ENCODE data around the gene FFAR1. TPM values are rescaled to one million over a fixed set of nuclear protein-coding genes. Genes with fewer than 3 reads are reported as not detected.

FFAR1 gene
- polyA plus RNA-seq, 1 of the 3 experiments (the other 2 are of a cell fraction) = not detected

GRCh38 chr19:35388277-35389054 is 40.8 kb downstream of the FFAR1 start:
- no peak overlapping the region for H2AFZ ChIP-seq (ENCODE audit: low read depth)
- CTCF ChIA-PET = interaction anchor here (1.0 to 1.6 kb wide), 2 partner anchors 36 to 122 kb away, joined by 3 to 4 read pairs; no protein-coding TSS in a partner anchor
- H3F3A ChIP-seq (replicated peaks; ENCODE audit: insufficient read depth) = no peaks in the 10 kb centered on the region
- H3K27me3 ChIP-seq (ENCODE audit: insufficient read depth) = no peaks in the 10 kb centered on the region
- H3K9ac ChIP-seq = no peak overlapping the region
- POLR2A ChIA-PET = no interaction called here
- H3K36me3 ChIP-seq (replicated peaks in 1 of 2; ENCODE audit: control insufficient read depth in 1 of 2, insufficient read depth in 2 of 2, low read length in 1 of 2) = no peaks in the 10 kb centered on the region
- H3K4me2 ChIP-seq = no peak overlapping the region
- H3K79me2 ChIP-seq (ENCODE audit: insufficient read depth) = no peaks in the 10 kb centered on the region
- H3K9me3 ChIP-seq = peaks cover 13% of the 10 kb centered on the region; the same call in 1 of the 2 replicates
- no peaks in the 10 kb centered on the region for H4K20me1 ChIP-seq (ENCODE audit: insufficient read depth)
- H3K4me3 ChIP-seq (ENCODE audit: low read depth in 2 of 2, low read length in 1 of 2) = no peak overlapping the region
- H3K9me2 ChIP-seq = no peaks in the 10 kb centered on the region
- WGBS (ENCODE audit: low lambda C conversion rate) = 20% methylated on average over 6 of the region's 6 CpGs
- H3K4me1 ChIP-seq (ENCODE audit: control insufficient read depth in 1 of 2, insufficient read depth in 2 of 2, low read depth in 1 of 2, low read length in 1 of 2) = no peaks in the 10 kb centered on the region
- DNase-seq = no peak
- no peak overlapping the region for H3K27ac ChIP-seq (ENCODE audit: low read depth in 2 of 2, low read length in 1 of 2)
- TF ChIP-seq GABPA (IDR thresholded peaks at IDR 0.05; ENCODE audit: low read depth) (no peak), TEAD4 (IDR thresholded peaks at IDR 0.05; ENCODE audit: borderline replicate concordance, insufficient read depth) (no peak), RFX5 (IDR thresholded peaks at IDR 0.05; ENCODE audit: low read length) (no peak), MEF2A (IDR thresholded peaks at IDR 0.05; ENCODE audit: borderline replicate concordance, low read depth) (no peak), ZBTB33 (IDR thresholded peaks at IDR 0.05; ENCODE audit: borderline replicate concordance, low read depth) (no peak), EZH2phosphoT487 (IDR thresholded peaks at IDR 0.05; ENCODE audit: borderline replicate concordance, low read depth) (no peak), ELF1 (IDR thresholded peaks at IDR 0.05) (no peak), IRF3 (IDR thresholded peaks at IDR 0.05; ENCODE audit: low read depth, low read length) (no peak), GATA2 (CRISPR knock-in tag; IDR thresholded peaks at IDR 0.05) (no peak), POLR2AphosphoS5 (IDR thresholded peaks at IDR 0.05; ENCODE audit: low read depth, low read length) (no peak), MAX (IDR thresholded peaks at IDR 0.05; ENCODE audit: low read depth) (no peak), PBX3 (IDR thresholded peaks at IDR 0.05) (no peak), FOSL2 (IDR thresholded peaks at IDR 0.05; ENCODE audit: borderline replicate concordance, low read depth) (no peak), NFIC (IDR thresholded peaks at IDR 0.05; ENCODE audit: borderline replicate concordance) (no peak), MXI1 (IDR thresholded peaks at IDR 0.05; ENCODE audit: low read depth, low read length) (no peak), CHD2 (IDR thresholded peaks at IDR 0.05; ENCODE audit: low read length, partially characterized antibody) (no peak), TAF1 (IDR thresholded peaks at IDR 0.05; ENCODE audit: borderline replicate concordance, low read depth, low read length) (no peak), NRF1 (IDR thresholded peaks at IDR 0.05; ENCODE audit: low read depth, low read length) (no peak), REST (IDR thresholded peaks at IDR 0.05; ENCODE audit: low read depth, low read length) (no peak)

All from SK-N-SH (cell line).